HS-27A (cell line): Measurements from ENCODE around the gene ZBTB18.
"Not testable (repeated sequence)": the region's sequence is repeated elsewhere in the genome, so short reads cannot be mapped to it uniquely, and the experiment has no call there.

ENCODE experiments used
- DNase-seq: peaks from one replicate; pipeline ENCODE4 v3.0.0-alpha.2; 2012; ENCODE audit warnings: low read depth, missing footprints

ZBTB18 gene

DNA sequence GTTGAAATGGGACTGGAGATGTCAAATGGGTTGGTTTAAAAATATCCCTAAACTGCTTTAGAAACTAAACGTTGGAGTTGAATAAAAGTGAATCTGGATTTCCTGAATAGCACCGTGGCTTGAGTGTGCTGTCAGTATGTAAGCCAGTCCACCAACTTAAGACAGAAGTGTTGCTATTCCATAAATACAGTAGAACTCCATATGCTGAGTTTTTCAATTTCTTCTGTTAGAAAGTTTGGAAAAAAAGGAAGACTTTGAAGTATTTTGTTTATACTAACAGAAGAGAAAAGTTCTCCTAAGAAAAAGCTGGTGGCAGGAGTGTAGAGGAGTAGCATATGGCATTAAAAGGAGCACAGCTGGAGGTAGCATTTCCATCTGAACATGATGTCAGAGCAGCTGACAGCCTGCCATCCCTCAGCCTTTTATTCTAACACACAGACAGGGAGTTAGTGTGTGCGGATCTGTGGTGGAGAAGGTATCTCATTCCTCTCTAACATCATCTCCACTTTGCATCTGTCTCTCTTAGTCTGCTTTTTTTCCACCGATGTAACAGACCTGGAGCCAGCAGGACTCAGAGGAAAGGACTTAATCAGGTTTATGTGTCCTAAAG lies at the start of gene ZBTB18:
Gene ZBTB18 (plus strand): TSS at position 449 of the 610 bp plus-strand sequence. CDS start 149 bp downstream, at position 598.
- no peak for DNase-seq

DNA sequence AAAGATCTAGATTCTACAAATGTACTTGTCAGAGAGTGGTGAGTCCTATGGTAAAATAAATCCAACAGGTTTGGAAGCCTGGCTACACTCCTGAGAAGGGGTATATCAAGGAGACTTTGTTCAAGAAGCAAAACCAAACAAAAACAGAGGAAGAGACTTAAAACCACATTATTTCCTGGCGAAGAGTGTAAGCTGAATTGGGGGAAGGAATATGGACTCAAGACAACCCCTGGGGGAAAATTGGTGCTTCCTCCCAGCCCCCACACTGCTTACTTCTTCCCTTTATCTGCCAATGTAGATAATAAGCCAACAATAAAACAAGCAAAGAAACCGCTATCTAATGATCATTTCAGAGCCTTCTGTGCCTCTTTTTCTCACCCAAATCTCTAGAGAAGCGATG lies 48.4 kb upstream of the ZBTB18 start:
- DNase-seq = no peak

DNA sequence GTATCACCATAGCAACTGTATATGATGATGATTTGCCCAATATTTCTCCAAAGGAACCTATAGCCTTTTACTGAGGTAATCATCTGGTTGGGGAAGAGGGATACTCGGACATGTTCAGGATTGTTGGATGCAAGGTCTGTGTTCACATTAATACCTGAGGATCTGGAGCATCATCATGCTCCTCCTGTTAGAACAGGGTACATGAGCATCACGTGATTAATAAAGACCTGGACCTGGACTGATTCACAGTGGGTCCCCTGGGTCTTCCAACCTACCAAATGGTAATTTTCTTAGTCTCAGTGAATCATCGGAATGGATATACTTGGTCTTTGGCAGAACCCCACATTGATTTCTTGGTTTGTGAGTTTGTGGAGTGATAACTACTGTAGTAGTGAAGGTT lies 45.6 kb upstream of the ZBTB18 start:
- no peak for DNase-seq

DNA sequence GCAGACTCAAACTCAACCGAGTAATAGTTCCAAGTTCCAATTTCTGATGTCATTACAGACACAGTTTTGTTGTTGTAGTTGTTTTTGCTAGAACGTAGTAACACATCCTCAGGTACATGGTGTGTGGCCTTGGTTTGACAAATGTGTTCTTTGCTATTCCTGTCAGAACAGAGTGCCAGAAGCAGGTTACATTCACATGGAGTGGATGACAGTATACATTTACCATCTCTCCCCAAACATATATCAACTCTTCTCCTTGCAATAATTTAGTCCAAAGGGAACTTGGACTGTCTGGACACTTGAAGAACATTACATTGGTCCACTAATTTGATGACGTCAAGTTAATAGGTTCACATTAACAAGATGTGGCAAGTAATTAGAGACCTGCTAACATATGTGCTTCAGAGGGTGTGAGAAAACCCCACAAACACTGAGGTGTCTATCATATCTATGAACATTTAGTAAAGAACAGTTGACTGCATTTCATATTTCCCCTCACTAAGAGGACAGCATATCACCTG lies 44.6 kb upstream of the ZBTB18 start:
- DNase-seq = no peak

DNA sequence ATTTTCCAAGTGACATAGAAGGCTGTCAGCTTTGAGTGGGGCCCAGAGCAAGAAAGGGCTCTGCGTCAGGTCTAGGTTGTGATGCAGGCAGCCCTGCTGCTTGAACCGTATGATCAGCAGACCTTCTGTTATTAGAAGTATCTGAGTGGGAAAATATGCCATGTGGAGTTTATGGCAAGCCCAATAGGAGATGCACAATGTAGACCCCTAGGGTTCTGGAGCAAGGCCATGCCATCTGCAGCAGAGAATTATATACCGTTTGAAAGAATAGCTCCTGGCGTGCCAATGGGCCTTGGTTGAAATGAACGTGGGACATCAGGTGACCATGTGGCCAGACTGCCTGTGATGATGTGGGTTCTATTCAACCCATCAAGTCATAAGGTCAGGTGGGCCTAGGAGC lies 44.1 kb upstream of the ZBTB18 start:
- no peak for DNase-seq

DNA sequence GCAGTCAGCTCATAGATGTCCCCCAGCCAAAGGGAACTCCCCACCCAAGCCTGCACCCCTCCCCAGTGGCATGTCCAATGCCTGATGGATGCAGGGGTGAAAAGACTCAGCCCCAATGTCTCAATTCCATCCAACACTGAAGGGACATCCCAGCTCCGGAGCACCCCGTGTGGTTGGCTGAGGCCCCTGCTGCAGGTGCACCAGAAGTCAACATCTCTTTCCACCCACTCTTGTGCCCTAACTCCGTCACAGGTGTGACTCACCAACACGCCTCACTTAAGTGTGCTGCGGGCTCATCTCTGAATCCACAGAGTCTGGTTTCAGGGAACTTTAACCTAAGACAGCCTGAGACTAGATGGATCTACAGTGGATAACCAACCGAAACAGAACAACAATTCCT lies 40.9 kb upstream of the ZBTB18 start:
- no peak for DNase-seq

DNA sequence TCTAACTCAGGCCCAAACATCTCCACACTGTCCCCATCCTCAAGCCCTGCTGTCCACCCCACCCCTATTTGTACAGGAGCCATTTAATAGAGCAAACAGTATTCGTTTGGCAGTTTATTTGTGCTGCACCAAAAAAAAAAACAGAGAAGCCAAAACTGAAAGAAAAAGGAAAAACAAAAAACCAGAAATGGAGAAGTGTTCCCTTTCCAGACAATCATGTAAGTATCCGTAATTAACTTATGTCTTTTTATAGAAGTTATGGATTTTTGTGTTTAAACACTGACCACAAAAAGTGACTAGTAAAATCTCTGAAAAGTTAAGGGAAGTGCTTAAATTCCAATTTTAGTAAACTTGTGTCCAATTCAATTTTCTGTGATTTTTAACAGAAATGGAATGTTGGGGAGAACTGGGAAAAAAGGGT lies 40.4 kb upstream of the ZBTB18 start:
- DNase-seq = no peak

DNA sequence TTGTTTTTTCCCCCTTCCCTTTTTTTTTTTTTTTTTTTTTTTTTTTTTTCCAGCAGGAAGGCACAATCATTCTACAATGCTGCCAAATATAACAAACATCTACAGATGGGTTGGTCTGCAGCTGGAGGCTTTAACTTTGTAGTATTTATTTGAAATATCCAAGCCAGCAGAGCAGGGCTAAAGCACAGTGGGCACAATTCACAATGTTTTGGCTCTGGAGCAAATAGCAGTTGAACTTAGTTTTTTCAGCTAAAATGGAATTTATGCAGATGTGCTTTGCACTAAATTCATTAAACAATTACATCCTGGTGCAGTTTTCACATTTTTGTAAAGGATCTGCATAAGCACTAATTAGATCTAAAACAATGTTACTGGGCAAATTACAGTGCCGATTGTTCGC lies 39.8 kb upstream of the ZBTB18 start:
- no peak for DNase-seq

DNA sequence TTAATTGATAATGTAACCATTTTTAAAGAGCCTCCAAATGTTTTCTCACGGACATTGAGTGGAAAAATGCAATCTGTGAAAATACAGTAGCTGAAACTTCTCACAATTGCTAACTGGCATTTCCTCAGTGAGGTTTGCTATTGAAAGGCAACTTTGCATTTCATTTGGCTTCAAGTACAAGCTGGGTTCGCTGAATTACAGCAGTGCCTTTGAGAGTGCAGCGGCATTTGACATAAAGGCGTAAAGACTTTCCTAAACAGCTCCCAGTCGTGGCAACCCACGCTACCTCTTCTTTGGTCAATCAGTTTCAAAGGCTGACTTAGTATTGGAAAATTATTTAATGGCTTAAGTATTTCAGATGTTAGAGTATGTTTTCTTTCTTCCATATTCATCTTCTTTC lies 39.3 kb upstream of the ZBTB18 start:
- no peak for DNase-seq

DNA sequence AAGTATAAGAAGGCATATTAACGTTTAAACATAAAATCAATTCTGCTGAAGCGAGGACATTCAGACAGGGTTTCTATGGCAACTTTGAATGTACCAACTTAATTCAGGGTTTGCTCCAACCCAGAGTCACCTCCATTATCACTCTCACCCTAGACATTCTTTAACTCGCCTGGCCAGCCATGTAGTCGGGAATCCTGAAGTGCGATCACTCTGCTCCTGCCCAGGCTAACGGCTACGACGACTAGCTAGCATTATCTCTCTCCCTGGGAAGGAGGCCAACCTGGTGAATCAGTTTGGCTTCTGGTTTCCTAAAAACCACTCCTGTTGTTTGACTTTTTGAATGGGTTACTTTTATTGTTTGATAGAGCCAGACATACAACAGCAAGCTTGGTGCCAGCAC lies 38.9 kb upstream of the ZBTB18 start:
- DNase-seq = no peak

DNA sequence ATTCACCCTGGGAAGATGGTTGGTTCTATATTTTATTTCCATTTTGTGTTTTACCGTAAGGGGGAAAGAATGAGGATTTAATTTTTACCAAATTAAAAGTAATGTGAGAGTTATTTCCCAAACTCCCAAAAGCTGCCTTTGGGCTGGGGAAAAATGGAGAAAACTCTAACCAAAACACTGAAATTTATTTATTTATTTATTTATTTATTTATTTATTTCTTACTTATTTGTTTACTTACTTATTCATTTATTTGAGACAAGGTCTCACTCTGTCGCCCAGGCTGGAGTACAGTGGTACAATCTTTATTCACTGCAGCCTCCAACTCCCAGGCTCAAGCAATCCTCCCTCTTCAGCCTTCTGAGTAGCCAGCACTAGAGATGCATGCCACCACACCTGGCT lies 38.0 kb upstream of the ZBTB18 start:
- no peak for DNase-seq

DNA sequence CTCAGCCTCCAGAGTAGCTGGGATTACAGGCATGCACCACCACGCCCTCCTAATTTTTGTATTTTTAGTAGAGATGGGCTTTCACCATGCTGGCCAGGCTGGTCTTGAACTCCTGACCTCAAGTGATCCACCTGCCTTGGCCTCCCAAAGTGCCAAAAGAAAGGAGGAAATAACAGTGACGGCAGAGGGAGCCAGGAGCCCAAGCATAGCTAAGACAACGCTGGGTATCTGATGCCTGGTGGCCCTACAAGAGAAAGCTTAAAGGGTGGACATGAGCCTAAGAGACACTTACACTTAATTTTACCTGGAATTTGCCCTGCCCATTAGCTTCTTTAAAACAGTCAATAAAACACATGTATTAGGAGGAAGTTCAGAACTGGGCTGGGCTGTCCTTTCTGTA lies 36.2 kb upstream of the ZBTB18 start:
- not testable (repeated sequence) for DNase-seq

DNA sequence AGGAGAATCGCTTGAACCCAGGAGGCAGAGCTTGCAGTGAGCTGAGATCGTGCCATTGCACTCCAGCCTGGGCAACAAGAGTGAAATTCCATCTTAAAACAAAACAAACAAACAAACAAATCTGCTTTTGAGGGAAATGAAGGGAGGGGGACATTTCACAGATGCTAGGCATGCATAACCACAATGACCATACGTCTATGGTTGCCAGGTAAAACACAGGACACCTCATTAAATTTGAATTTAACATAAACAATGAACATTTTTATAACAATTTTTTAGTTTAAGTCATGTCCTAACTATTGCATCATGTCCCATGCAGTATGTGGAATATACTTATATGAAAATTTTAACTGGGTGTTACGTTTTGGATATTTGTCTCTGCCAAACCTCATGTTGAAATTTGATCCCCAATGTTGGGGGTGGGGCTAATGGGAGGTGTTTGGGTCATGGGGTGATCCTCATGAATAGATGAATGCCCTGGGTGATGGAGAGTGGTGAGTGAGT lies 31.0 kb upstream of the ZBTB18 start:
- DNase-seq = no peak

DNA sequence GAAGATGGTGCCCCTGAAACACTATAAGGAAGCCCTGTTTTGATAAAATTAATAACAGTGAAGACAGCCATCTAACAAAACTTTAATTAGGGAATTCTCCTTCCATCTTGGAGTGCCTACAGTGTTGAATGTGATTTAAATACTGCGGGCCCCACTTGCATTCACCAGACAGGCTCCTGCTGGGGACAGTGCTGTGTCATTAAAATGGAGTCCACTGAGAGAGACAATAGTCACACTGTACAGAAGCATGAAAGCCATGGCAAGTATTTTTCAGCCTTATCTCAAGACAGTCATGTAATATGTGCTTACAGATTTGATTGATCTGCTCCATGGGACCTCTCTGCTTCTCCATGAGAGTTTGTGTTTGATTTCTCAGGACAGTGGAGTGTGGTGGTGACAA lies 29.7 kb upstream of the ZBTB18 start:
- DNase-seq = no peak

DNA sequence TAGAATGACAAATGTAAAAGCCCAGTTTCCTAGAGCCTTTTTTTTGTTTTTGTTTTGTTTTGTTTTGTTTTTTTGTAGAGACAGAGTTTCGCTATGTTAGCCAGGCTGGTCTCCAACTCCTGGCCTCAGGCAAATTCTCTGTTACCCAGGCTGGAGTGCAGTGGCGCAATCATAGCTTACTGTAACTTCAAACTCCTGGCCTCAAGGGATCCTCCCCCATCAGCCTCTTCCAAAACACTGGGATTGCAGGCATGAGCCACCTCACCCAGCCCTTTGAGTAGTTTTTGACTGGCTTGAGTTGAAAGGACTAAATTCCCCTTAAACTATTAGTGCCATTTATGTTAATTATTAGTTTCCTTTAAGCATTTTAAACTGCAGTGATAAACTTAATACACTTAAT lies 28.8 kb upstream of the ZBTB18 start:
- no peak for DNase-seq

DNA sequence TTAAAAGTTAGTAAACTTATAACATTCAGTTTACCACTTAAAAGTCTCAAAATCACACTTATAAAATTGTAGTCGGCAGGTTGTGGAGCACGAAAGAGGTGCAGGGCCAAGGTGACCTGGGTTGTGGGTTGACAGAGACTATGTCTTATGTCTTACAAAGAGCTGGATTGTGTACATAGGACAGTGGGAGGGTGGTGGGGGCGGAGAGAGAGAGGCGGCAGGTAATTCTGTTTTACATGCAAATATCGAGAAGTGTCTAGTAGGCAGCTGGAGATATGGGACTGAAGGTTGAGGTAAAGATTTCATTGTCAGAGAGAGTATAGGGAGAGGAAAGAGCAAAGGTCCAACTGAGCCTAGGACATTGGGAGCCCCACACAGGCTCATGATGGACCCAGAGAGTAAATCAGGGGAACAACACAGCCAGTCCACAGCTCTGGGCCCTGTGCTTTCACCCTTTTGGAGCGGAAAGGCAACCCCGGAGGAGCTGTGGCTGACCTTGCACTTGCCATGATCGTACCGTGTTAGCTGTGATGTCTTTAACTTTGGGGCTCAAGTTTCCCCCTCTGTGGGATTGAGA lies 28.1 kb upstream of the ZBTB18 start:
- DNase-seq = no peak

DNA sequence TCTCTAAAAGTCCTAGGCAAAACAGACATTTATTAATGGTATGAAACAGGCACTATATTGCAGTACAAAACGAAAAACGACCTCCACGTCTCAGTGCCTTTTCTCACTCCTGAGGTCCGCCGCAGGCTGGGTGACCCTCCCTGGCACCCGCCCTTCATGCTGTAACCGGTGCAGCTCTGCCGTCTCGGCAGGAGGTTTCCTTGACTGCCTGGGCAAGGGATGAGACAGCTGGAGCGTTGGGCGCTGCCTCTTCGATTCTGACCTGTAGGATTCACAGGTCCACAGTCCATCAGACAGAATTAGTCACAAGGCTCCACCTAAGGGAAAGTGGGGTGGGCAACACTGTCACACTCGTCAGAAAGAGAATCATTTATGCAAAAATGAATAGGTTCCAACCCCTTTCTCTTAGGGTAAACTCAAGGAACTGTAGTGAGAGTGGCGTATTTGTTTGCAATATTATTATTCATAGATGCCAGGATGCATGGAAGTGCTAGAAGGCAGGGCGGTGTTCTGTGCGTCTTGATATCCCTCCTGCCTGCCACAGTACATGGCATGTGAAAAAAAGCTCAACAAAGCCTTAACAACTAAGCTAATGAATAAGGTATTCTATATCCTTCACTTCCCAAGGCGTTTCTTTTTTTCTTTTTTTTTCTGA lies 23.5 kb upstream of the ZBTB18 start:
- DNase-seq = no peak

DNA sequence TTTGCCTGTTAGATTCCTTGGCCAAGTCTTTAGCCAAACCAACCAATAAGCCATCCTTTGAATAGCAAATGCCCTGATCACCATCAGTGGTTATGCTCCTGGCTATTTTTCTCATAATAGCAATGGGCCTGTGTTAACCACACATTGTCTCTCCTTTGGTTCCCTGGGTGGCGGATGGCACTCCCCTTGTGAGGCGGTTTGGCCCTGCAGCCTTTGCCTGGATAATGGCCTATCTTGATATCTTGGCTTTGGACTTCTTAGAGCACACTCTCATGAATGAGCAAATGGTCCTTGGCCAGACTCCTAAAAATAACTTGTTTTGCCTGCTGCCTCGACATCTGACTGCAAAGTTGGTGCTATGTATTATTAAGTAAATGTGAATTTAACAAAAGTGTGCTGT lies 22.4 kb upstream of the ZBTB18 start:
- no peak for DNase-seq

DNA sequence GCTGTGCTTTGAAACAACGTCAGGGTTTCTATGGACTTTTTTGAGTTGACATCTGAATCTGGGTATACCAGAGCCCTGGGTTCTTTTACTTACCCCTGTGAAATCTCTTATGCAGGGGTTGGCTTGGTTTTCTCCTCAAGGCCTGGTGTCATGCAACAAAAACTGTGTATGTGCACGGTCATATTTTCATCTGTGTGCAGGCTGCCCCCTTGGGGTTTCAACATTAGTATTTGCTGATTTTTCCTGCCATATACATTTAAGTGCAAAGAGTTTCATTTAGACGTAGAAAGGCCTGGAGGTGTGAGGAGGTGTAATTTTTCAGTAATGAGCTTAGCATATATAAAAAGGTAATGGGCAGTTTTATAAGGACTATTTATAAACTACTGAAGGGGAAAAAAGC lies 22.0 kb upstream of the ZBTB18 start:
- no peak for DNase-seq

DNA sequence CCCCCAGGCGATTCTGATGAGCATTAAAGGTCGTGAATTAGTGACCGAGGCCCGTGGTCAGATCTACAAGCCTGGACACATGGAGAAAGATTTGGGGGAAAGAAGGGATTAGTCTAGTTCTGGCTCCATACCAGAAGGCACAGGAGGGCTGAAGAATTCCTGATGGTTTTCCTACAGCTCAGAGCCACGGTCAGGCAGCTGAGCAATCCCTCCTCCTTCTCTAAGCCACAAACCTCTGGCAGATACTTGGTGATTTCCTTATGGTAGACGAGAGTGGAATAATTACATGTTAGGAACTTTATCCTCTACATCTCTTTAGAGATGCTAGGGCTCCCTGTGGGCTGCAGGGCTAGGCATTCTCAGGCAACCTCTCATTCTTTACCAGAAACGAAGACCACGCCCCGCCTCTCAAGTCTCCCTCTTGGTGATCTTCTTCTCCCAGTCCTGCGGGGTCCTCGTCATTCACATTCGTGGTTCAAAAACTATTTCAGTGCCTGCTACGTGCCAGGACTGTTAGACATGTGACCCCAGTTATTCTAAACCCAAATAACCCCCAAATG lies 20.5 kb upstream of the ZBTB18 start:
- DNase-seq = no peak

DNA sequence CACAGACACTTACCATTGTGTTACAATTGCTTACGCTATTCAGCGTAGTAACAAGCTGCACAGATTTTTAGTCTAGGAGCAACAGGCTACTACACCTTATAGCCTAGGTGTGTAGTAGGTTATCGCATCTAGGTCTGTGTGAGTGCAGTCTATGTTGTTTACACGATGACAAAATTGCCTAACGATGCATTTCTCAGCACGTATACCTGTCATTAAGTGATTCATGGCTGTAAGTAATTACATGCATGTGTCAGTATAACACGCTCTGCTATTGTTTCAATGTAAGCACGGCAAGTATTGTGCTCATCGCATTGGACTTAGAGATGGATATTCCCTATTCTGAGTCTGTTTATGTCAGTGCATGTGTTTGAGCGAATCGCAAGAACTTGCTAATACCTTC lies 15.7 kb upstream of the ZBTB18 start:
- no peak for DNase-seq

DNA sequence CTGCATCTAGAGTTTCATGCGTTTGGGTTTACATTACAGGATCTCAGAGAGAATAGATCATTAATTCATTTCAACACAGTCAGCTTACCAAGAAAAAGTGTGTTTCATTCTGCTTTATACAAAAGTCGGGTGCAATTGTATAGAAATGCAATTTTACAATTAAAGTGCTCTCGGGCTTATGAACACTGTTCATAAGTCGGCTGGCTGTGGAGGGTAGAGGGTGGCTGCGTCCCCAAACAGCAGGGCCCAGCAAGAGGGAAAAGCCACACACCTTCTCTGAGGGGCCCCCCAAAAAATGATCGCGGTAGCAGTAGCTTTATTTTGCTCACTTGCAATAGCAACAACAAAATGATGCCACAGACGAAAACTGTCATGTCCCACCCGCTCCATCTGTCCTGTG lies 13.8 kb upstream of the ZBTB18 start:
- no peak for DNase-seq

DNA sequence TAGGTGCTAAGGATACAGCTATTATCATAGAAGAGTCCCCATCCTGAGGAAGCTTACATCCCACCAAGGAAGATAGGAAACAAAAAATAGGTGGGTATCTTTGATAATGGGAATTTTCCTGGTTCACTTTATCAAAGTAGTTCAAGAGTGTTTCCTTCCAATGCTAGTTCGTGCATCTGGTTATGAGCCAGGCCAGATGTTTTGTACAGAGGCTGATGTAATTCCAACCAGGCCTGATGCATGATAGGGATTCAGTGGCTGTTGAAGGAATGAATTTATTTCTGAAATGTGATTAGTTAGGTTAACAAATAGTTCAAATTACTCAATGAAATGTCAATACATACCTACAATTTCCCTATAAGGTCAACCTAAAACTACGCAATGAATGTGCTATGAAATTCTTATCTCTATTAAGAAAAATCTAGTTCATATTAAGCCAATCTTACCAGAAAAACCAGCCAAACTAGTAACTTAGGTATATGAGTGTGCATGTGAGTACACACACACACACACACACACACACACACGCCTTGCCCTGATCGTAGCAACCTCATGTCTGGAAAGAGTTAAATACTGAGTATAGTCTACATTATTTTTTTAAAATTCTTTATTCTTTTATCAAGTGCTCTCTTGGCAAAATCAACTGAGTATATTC lies 9.5 kb upstream of the ZBTB18 start:
- no peak for DNase-seq
